Activated T-helper 1 cell treated with anti-CD3 and anti-CD28 coated beads, Interleukin-2, amount 50 U/mL, for 16 hours (primary cell): ENCODE measurements around the gene C5orf63.
"Not testable (repeated sequence)": the region's sequence is repeated elsewhere in the genome, so short reads cannot be mapped to it uniquely, and the experiment has no call there.

Experiments used
- DNase-seq, 2 donors: peaks; one replicate each; pipeline ENCODE4 v3.0.0-alpha.2; 2020; ENCODE audit warnings: low read depth in 1 of 2, low spot score in 1 of 2

C5orf63 gene

DNA sequence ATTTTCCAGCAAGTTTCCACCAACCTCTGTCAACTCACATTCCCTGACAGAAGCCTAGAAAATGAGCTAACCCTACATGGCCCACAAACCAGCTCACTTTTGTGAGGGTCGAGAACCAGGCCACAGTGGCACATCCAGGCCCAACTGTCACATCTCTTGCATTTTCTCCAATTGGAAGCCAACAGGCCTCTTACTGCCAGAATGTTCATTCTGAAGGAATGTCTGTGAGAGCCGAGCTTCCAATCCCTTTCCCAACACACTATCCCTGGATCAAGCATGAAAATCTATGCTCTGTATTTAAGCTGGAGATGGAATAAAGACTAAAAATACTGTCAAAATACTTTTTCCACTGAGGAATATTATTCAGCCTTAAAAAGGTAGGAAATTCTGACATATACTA is 62.9 kb downstream of the C5orf63 start:
- DNase-seq = no peak

- DNase-seq = no peak
These were observed 63.5 kb downstream of the C5orf63 start for GRCh38 chr5:127009784-127010183.

- DNase-seq = no peak
These were observed 64.9 kb downstream of the C5orf63 start for GRCh38 chr5:127008300-127008975.

DNA sequence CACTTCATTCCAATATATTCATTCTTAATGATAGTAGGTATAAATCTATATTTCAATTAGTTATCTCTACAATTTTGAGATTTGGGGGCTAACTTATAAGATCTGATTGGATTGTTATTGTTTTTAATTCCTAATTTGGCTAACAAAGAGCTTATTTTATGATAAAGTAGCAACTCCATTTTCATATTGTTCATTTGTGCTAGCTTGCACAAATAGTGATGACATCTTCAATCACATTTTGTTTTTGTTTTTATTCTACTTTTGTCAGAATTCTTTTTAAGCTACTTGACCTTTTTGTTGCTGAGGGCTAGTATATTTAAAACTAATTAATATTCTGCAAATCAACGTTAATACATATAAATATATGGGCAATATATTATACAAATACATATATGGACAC is 65.8 kb downstream of the C5orf63 start:
- no peak for DNase-seq

- DNase-seq = no peak
These were observed 66.6 kb downstream of the C5orf63 start for GRCh38 chr5:127006744-127007143.

- DNase-seq = not testable (repeated sequence)
These were observed 68.0 kb downstream of the C5orf63 start for GRCh38 chr5:127005282-127005681.

DNA sequence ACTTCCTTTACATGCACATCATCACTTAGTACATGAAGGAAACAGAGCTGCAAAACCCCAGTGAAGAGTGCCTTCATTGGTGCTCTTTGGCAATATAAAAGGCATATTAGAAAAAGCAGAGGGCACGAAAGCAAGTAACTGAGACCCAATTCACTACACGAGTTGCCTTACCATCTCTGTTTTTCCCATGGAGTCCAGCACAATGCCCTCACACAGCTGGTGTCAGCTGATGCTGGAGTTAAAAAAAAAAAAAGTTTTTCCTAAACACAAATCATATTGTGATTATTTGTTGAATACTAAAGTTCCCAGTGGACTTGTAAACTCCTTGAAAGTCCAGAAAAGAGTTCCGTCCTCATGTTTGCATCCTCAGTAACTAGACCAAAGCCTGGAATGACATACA is 68.6 kb downstream of the C5orf63 start:
- no peak for DNase-seq

DNA sequence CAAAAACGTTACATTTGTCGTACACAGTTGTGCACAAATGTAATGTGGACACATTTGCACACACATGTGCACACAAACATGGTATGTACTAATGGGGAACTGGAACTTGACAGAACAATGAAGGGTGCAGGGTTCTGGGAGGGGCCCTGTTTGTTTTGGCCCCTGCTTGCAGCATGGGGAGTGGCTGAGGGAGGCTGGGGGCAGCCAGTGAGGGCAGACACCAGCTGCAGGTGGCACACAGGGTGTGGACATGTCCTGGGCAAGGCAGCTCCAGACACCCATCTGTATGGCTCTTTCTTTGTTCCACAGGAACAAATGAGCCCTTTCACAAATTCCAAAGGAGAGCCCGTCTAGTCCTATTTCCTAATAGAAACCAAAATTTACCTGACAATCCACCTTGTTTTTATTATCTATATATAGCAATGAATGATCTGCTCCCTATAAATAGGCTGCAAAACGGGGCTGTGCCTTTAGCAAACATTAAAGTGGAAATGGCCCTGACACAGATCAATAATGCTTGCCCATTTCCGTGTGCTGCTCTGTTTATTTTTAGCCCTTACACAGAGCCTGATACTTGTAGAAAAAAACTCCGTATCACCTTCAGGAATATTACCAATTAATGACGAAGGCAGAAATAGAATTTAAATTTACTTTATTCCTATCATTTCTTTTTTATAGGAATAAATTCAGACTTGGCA is 69.4 kb downstream of the C5orf63 start:
- no peak for DNase-seq

GRCh38 chr5:127002390-127002789 is 70.9 kb downstream of the C5orf63 start:
- DNase-seq = no peak

- DNase-seq = no peak
These were observed 71.5 kb downstream of the C5orf63 start for GRCh38 chr5:127001621-127002296.
